Endodermal cell (in vitro differentiated cells): ENCODE results near the gene UBE2L5. TPM values are rescaled to one million over a fixed set of nuclear protein-coding genes. Genes with fewer than 3 reads are reported as not detected.

Source experiments
- DNase-seq: peaks from one replicate; pipeline ENCODE4 v3.0.0-alpha.2; 2017
- H3K27ac ChIP-seq: 2 replicates; pipeline ENCODE4 v1.5.1; 2013; ENCODE audit warnings: mild to moderate bottlenecking, low read depth, low read length, moderate library complexity
- H3K27me3 ChIP-seq: 2 replicates; pipeline ENCODE4 v1.6.1; 2013; ENCODE audit warnings: mild to moderate bottlenecking, low read length, moderate library complexity; ENCODE audit not compliant: insufficient read depth, control insufficient read depth, poor library complexity, severe bottlenecking
- H3K36me3 ChIP-seq: 2 replicates; pipeline ENCODE4 v1.7.0; 2013; ENCODE audit warnings: mild to moderate bottlenecking, low read length, moderate library complexity; ENCODE audit not compliant: control insufficient read depth, insufficient read depth
- H3K4me1 ChIP-seq: one replicate; pipeline ENCODE4 v1.7.0; 2013; ENCODE audit warnings: low read length; ENCODE audit not compliant: control insufficient read depth, insufficient read depth
- H3K4me3 ChIP-seq: 2 replicates; pipeline ENCODE4 v1.5.1; 2013; ENCODE audit warnings: mild to moderate bottlenecking, low read length, moderate library complexity
- H3K9ac ChIP-seq: 2 replicates; pipeline ENCODE4 v1.6.1; 2013; ENCODE audit warnings: mild to moderate bottlenecking, low read length, moderate library complexity; ENCODE audit not compliant: poor library complexity, severe bottlenecking; ENCODE audit errors: extremely low read depth
- H3K9me3 ChIP-seq: 2 replicates; pipeline ENCODE4 v1.6.1; 2013; ENCODE audit warnings: mild to moderate bottlenecking, low read length, moderate library complexity; ENCODE audit not compliant: control insufficient read depth
- H3K27ac Mint-ChIP-seq: 2 replicates; pipeline ENCODE4 v1.8.0; 2020; ENCODE audit warnings: mixed read lengths
- H3K27me3 Mint-ChIP-seq: 2 replicates; pipeline ENCODE4 v1.8.0; 2021; ENCODE audit warnings: mild to moderate bottlenecking, mixed read lengths; ENCODE audit not compliant: insufficient read depth
- H3K36me3 Mint-ChIP-seq: 2 replicates; pipeline ENCODE4 v1.8.0; 2020; ENCODE audit warnings: low read depth, mixed read lengths
- H3K4me1 Mint-ChIP-seq: 2 replicates; pipeline ENCODE4 v1.8.0; 2020; ENCODE audit warnings: mixed read lengths
- H3K4me3 Mint-ChIP-seq: 2 replicates; pipeline ENCODE4 v1.8.0; 2020; ENCODE audit warnings: mild to moderate bottlenecking, moderate library complexity, mixed read lengths
- H3K9me3 Mint-ChIP-seq: 2 replicates; pipeline ENCODE4 v1.8.0; 2020; ENCODE audit warnings: mild to moderate bottlenecking, mixed read lengths
- CTCF ChIP-seq: fragments of 200-600 bp; sonication (generic); conservative IDR thresholded peaks from 2 replicates; pipeline ENCODE4 v1.5.0; 2021; ENCODE audit warnings: antibody characterized with exemption, mild to moderate bottlenecking
- WGBS, 2 experiments: methylation state at CpG; one replicate each; pipeline versions ENCODE4 v1.1.5 to v1.1.7; 2013; ENCODE audit warnings: missing lambda C conversion rate in 2 of 2, mixed read lengths in 1 of 2; ENCODE audit not compliant: insufficient coverage in 1 of 2, insufficient read length in 1 of 2; 5-methylcytosine and 5-hydroxymethylcytosine counted together
- total RNA-seq, 2 donors: library from RNA; stranded (reverse); fragmentation: NEBNext Ultra II Directional in 1 of 2; extraction: Animal tissue kit (Norgen Biotek cat#: 25700) in 1 of 2; gene quantifications; 2 replicates in 1 of 2; 3 replicates in 1 of 2; pipeline ENCODE4 v1.2.1, GENCODE V29; 2021

The UBE2L5 gene
- total RNA-seq, 2 donors from 2014 or later = not detected

GRCh38 chr13:30381049-30381448 lies 41.2 kb upstream of the UBE2L5 start:
- Histone ChIP-seq H3K4me3 (no peak overlapping the region), H3K9ac (no peak overlapping the region), H3K9me3 (no peaks in the 10 kb centered on the region), H3K4me1 (no peaks in the 10 kb centered on the region), H3K27ac (no peak overlapping the region), H3K27me3 (no peaks in the 10 kb centered on the region), H3K36me3 (no peaks in the 10 kb centered on the region)
- WGBS, 2 experiments = 93 to 100% methylated on average over 2 of the region's 2 CpGs
- no peak for TF ChIP-seq CTCF
- Mint-ChIP-seq H3K27me3 (no peaks in the 10 kb centered on the region), H3K27ac (no peak overlapping the region), H3K4me1 (peaks cover 6% of the 10 kb centered on the region), H3K36me3 (no peaks in the 10 kb centered on the region), H3K4me3 (no peak overlapping the region), H3K9me3 (no peaks in the 10 kb centered on the region)
- no peak for DNase-seq

- no peak overlapping the region for H3K27ac ChIP-seq
- no peak overlapping the region for H3K9ac ChIP-seq
- 86 to 93% methylated on average over 4 to 6 of the region's 6 CpGs for WGBS, 2 experiments
- H3K4me3 ChIP-seq = no peak overlapping the region
- Mint-ChIP-seq H3K36me3 (no peaks in the 10 kb centered on the region), H3K27me3 (no peaks in the 10 kb centered on the region), H3K4me1 (peaks cover 6% of the 10 kb centered on the region), H3K4me3 (no peak overlapping the region), H3K9me3 (no peaks in the 10 kb centered on the region), H3K27ac (no peak overlapping the region)
- no peak for DNase-seq
- no peaks in the 10 kb centered on the region for H3K9me3 ChIP-seq
- no peaks in the 10 kb centered on the region for H3K36me3 ChIP-seq
- H3K4me1 ChIP-seq = no peaks in the 10 kb centered on the region
- H3K27me3 ChIP-seq = no peaks in the 10 kb centered on the region
- TF ChIP-seq CTCF = no peak
Observed at GRCh38 chr13:30382836-30383525, 39.3 kb upstream of the UBE2L5 start.

- Mint-ChIP-seq H3K27ac (peak overlapping the region; percentile 61), H3K4me3 (no peak overlapping the region), H3K9me3 (no peaks in the 10 kb centered on the region), H3K4me1 (peaks cover 14% of the 10 kb centered on the region), H3K27me3 (peaks cover 3% of the 10 kb centered on the region), H3K36me3 (no peaks in the 10 kb centered on the region)
- Histone ChIP-seq H3K4me1 (no peaks in the 10 kb centered on the region), H3K9ac (no peak overlapping the region), H3K27me3 (no peaks in the 10 kb centered on the region), H3K36me3 (no peaks in the 10 kb centered on the region), H3K27ac (no peak overlapping the region), H3K9me3 (no peaks in the 10 kb centered on the region), H3K4me3 (no peak overlapping the region)
- TF ChIP-seq CTCF = no peak
- WGBS, 2 experiments = 86 to 91% methylated on average over 11 to 14 of the region's 15 CpGs
- DNase-seq = no peak
Observed at GRCh38 chr13:30388406-30389283, 33.6 kb upstream of the UBE2L5 start.
